Activated CD4-positive, alpha-beta T cell treated with anti-CD3 and anti-CD28 coated beads, Interleukin-2, amount 50 U/mL, for 48 hours (primary cell): ENCODE results near the gene TEX2.

Experiments used
- DNase-seq, 2 experiments: peaks; one replicate each; pipeline ENCODE4 v3.0.0-alpha.2; 2020

Gene TEX2, protein sequence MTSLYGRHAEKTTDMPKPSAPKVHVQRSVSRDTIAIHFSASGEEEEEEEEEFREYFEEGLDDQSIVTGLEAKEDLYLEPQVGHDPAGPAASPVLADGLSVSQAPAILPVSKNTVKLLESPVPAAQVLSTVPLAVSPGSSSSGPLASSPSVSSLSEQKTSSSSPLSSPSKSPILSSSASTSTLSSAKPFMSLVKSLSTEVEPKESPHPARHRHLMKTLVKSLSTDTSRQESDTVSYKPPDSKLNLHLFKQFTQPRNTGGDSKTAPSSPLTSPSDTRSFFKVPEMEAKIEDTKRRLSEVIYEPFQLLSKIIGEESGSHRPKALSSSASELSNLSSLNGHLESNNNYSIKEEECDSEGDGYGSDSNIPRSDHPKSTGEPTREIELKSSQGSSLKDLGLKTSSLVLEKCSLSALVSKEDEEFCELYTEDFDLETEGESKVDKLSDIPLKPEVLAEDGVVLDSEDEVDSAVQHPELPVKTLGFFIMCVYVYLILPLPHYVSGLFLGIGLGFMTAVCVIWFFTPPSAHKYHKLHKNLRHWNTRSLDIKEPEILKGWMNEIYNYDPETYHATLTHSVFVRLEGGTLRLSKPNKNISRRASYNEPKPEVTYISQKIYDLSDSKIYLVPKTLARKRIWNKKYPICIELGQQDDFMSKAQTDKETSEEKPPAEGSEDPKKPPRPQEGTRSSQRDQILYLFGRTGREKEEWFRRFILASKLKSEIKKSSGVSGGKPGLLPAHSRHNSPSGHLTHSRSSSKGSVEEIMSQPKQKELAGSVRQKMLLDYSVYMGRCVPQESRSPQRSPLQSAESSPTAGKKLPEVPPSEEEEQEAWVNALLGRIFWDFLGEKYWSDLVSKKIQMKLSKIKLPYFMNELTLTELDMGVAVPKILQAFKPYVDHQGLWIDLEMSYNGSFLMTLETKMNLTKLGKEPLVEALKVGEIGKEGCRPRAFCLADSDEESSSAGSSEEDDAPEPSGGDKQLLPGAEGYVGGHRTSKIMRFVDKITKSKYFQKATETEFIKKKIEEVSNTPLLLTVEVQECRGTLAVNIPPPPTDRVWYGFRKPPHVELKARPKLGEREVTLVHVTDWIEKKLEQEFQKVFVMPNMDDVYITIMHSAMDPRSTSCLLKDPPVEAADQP

DNA sequence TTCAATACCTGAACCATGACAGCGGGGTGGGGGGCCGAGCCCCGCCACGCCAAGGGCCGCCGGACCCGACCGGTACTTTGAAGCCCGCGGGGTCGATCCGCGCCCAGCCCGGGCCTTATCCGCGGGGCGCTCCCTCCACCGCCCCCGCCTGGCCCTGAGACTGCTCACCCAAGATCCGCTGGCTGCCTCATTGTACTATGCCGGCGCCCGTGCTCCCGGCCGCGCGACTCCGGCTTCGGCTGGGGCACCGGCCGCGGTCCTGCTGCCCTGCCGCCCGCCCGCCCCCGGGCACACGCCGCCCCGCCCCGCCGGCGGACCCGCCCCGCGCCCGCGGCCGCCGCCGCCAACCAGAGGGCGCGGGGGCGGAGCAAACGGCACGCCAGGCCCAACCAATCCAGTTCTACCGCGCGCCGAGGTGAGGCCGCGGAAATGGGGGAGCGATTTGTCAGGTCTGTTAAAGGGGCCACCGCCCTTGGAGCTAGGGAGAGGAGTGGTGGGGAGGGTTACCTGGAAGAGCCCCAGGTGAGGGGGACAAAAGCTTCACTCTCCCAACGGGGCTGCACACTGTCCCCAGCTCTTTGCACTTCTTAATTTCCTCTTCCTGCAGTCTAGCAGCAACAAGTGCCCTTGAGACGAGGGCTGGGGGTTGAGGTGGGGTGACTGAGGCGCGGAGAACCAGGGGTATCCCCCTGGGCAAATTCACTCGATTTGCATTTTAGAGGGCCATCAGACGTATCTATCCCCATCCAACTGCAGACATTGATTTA, at the start of gene TEX2:
TEX2 (minus strand) TSS at position 261 of the 767 bp plus-strand sequence. CDS start 49,043 bp downstream, outside the sequence.
- peak; percentile 87 to 92 for DNase-seq

DNA sequence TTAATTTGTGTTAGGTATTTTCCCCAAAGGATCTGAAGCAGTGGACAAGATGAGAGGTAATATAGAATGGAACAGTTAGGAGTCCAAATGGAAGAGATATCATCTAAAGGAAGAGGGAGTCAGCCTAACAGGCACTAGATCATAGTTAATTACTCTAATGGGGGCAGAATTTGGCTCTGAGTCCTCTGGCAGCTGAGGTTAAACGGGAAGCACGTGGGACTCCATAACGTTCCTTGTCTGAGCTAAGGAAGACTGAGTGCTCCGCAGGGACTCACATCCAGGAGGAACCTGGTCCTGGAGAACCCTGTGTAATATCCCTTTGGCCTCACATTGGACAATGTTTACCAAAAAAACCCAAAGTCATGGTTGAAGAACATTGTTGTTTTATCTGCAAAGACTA, 46.6 kb upstream of the TEX2 start:
- no peak for DNase-seq

DNA sequence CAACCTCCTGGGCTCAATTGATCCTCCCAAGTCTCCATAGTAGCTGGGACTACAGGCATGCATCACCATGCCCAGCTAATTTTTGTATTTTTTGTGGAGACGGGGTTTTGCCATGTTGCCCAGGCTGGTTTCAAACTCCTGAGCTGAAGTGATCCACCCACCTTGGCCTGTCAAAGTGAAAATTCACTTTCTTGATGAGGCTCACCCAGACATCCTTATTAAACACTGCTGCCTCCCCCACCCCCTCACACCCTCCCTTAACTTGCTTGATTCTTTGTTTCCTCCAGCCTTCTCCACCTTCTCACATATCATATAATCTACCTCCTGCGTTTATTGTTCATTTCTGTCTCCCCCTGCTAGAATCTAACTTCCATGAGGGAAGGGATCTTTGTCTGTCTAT, 46.0 kb upstream of the TEX2 start:
- peak in 1 of 2 experiments; percentile 4 for DNase-seq

GRCh38 chr17:64306850-64307463, 43.9 kb upstream of the TEX2 start:
- DNase-seq = peak; percentile 66 to 72

- no peak for DNase-seq
Observed at GRCh38 chr17:64304551-64304950, 41.5 kb upstream of the TEX2 start.

DNA sequence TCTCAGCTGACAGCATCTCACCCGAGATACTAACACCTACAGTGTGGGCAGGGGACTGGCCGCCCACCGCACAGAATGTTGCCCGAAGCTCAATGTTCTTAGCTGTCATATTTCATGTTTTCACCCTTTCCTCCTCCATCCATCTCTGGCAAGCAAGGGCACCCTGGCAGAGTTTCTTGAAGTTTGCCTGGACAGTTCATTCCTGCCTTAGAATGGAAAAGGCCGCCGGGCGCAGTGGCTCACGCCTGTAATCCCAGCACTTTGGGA, 37.6 kb upstream of the TEX2 start:
- DNase-seq = no peak

DNA sequence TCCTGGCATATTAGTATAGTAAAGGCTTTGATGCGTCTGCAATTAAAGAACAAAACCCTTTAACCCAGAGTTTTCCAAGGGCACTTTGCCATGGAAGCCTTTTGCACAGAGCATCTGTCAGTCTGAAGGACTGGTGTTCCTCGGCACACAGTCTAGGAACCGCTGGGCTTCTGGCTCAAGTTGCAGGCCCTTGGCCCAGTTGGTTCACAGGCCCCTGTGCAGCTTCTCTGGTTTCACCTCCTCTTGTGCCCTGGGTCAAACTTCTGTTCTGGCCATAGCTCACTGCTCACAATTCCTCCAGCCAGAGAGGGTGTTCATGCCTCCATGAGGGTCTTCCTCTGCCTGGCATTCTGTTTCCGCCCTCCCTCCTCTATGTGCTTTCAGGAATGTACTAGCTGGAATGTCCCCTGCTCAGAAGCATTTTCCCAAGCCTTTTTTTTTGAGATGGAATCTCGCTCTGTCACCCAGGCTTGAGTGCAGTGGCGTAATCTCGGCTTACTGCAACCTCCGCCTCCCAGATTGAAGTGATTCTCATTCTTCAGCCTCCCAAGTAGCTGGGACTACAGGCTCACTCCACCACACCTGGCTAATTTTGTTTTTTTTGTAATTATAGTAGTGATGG, 34.5 kb upstream of the TEX2 start:
- no peak for DNase-seq

DNA sequence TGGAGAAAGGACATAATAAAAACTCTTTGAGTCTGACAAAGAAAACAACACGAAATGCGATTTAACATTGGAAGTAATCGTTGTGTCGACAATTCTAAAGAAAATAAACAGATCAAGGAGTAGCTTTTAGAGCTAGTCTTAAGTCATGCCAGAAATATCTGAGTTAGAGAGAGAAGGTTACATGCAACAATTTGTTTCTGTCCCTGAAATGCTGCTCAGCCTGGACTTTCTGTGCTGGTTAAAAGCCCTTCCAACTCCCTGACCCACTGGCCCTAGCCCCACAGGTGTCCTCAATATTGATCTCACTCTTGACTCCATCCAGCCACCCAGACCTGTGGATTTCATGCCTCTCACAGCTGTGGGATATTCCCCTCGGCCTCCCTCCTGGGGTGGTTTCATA, 33.2 kb upstream of the TEX2 start:
- DNase-seq = no peak

DNA sequence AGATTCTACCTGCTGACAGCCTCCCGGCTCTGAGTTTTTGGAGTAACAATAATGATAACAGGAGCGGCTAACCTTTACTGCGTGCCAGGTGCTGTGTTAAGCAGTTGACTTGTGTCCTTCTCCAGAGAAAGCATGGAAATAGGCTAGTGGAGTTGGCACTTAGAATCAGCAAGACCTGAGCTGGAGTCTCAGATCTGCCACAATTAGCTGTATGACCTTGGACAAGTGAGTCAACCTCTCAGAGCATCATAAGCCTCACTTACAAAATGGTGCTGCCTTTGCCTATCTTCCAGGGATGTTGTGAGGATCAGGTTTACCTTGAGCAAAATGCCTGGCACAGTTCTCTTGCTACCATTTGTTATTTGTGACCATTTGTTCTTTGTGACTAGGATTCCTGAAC, 32.1 kb upstream of the TEX2 start:
- no peak for DNase-seq

- DNase-seq = no peak
Observed at GRCh38 chr17:64291268-64291851, 28.3 kb upstream of the TEX2 start.

DNA sequence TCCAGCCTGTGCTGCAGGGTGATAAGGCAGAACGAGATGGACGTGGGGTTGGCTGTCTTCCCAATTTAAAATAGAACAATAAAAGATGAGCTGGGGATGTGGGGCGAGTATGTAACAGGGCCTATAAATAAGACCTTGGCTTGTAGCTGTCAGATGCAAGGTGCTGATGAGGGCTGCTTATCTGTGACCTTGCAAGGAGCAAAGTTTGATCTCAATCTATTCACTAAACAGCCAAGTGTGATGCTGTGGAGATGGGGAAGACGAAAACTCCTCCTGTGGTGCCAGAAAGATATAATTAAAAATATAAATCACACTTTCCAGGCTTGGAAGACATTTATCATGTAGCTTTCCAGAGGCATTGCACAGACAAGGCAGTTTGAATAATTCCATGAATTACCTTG, 26.7 kb upstream of the TEX2 start:
- no peak for DNase-seq

DNA sequence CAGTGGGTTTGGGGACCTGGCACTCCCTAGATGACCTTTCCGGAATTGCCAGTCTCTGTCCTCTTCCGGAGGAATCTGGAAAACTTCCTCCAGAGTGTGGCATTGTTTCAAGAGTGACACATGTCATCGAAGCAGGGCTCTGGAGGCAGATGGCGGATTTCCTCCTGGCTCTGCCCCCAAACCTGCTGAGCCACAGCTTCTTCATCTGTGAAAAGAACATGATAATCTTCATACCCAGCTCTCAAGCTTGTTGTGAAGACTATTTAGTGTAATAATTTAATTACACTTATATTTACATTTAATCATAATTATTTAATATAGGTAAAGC, 19.7 kb upstream of the TEX2 start:
- no peak for DNase-seq

DNA sequence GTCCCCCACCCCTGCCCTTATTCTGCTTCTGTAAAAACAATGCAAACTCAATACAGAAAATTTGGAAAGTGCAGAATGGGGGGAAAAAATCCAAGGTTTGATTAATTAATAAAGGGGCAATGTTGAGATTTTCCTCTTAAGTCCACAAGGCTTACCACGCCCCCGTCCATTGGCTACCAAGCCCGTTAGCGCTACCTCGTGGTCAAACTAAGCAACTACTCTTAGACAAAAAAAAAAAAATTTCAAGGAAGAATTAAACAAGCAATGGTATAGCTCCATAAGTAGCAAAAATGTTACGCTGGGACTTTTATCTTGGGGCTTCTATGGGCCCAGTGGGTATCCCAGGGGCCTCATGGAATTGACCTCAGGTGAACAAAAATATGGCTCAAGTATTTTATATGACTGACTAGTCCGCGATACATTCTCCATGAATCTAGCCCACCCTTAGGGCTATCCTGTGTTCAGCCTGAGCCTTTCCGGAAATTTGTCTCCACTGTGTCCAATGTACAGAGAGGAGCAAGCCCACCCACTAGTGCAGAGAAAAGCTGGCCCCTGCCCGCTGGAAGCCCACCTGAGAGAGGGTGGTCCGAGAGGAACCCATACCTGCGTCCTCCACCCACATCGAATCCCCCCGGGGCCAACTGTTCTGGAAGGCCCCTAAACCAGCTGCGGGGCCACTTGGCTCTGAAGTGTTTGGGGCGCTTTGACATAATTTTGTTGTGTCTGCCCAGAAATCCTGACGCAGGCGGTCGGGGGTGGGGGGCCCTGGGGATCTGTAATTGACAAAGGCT, 19.1 kb upstream of the TEX2 start:
- DNase-seq = peak; percentile 48

DNA sequence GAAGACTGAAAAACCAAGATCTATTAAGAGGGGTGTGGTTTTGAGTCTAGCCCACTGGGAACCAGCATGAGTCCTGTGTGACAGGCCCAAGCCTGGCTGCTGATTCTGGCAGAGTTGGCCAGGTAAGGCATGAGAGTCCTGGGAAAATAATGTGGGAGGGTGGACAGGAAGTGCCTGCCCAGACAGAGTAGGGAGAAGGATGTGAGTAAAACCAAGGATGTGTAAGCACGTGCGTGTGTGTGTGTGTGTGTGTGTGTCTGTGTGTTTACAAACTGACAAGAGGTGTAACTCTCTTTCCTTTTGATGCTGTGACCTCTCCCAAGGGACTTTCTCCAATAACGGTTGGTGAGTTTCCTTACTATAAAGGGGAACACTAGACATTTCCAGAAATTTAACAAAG, 15.6 kb upstream of the TEX2 start:
- no peak for DNase-seq

DNA sequence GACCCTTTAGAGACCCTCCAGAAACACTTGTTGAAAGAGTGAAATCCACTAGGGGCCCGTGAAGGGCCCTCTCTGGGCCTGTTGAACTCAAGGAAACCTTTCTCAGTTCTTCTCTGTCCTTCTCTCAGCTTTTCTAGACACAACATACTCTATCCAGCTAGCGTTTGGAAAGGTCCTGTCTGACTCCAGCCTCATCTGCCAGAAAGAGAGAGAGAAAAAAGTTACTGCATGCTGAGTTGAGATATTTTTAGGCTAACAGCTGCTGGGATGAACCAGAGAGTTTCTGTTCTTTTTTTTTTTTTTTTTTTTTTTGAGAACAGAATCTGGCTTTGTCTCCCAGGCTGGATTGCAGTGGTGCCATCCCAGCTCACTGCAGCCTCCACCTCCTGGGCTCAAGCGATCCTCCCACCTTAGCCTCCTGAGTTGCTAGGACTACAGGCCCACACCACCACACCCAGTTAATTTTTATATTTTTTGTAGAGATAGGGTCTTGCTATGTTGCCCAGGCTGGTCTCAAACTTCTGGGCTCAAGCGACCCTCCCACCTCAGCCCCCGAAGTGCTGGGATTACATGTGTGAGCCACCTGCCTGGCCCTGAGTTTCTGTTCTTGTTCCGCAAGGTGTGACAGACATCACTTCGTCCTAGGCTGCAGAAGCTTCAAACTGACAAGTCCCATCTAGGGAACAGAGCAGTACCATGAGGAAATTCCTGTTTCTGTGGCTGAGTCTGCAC, 14.9 kb upstream of the TEX2 start:
- DNase-seq = no peak

- no peak for DNase-seq
Observed at GRCh38 chr17:64276961-64277505, 14.0 kb upstream of the TEX2 start.

DNA sequence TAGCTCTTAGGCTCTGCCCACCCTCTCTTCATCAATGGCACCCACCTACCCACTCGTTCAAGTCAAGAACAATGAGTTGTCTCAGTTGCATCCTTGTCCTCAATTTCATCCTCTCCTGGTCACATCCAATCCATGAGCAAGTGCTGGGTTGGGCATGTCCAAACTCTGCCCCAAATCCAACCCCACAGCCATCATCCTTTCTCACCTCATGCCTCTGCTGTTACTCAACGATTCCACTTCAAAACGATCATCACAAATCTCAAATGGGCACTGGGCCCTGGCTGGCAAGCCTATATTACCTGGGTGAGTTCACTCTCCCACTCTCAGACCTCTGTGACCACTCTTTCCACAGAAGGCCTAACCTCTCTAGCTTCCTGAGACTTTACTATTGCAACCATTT, 12.0 kb upstream of the TEX2 start:
- no peak for DNase-seq

DNA sequence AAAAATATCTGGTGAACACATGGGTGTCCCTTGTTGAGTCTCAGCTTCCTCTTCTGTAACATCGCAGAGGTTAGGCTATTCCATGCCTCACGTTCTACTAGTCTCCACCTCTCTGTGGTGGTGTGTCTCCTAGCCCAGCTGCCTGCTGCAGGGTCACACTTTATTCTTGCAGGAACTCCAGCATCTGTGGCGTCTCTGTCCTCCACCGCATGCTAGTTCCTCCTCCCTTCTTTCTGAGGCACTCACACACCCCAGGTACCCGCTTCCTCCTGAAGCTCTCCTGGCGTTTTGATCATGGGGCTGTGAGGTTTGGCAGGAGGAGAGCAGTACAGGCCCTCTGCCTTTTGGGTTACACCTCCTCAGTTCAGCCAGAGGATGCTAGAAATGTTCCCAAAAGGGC, 9.9 kb upstream of the TEX2 start:
- DNase-seq = no peak

DNA sequence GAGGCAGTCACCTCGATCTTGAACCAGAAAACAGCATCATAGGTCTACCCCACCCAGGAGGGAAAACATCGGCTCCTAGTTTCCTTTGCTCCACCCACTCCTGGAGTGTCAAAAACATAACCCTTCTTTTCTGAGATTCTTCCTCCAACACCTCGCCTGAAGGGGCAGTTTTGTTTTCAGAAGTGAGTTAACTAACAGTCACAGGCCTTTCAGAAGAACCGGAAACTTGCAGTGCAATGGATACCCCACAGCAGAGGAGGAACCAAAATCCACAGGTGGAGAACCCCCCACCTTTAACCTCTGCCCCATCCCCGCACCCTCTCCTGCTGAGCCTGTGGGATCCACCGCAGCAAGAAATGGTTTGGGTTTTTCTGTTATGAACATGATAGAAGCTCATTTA, 7.8 kb upstream of the TEX2 start:
- DNase-seq = no peak
